ENCODE measurements around the gene CCNG2.

The CCNG2 gene

GRCh38 chr4:77169481-77169880 is 12.5 kb downstream of the CCNG2 start (continued):
- TF ChIP-seq TCF4 (CRISPR knock-in tag; IDR thresholded peaks at IDR 0.05; ENCODE audit: borderline replicate concordance) = no peak

GRCh38 chr4:77170926-77171325 is 13.9 kb downstream of the CCNG2 start:
- ATAC-seq = no peak
- no peak for TF ChIP-seq CSRNP3 (CRISPR knock-in tag; IDR thresholded peaks at IDR 0.05)
- no peak for TF ChIP-seq ZNF8 (CRISPR knock-in tag; IDR thresholded peaks at IDR 0.05)
- no peak for TF ChIP-seq BACH2 (CRISPR knock-in tag; IDR thresholded peaks at IDR 0.05; ENCODE audit: borderline replicate concordance)
- TF ChIP-seq ISL1 (CRISPR knock-in tag; IDR thresholded peaks at IDR 0.05) = no peak
- TF ChIP-seq OSR1 (CRISPR knock-in tag; IDR thresholded peaks at IDR 0.05) = no peak
- TF ChIP-seq ZNF565 (CRISPR knock-in tag; conservative IDR thresholded peaks at IDR 0.05; ENCODE audit: low read depth) = no peak
- TF ChIP-seq TSHZ2 (CRISPR knock-in tag; IDR thresholded peaks at IDR 0.05) = no peak
- no peak for TF ChIP-seq ESRRG (CRISPR knock-in tag; IDR thresholded peaks at IDR 0.05)
- TF ChIP-seq ZFP3 (CRISPR knock-in tag; IDR thresholded peaks at IDR 0.05) = no peak
- no peak for TF ChIP-seq GLIS3 (CRISPR knock-in tag; IDR thresholded peaks at IDR 0.05)
- TF ChIP-seq POU6F1 (CRISPR knock-in tag; IDR thresholded peaks at IDR 0.05; ENCODE audit: borderline replicate concordance, low read depth) = no peak
- TF ChIP-seq ARNTL (CRISPR knock-in tag; IDR thresholded peaks at IDR 0.05; ENCODE audit: borderline replicate concordance, low read depth) = no peak
- TF ChIP-seq TCF4 (CRISPR knock-in tag; IDR thresholded peaks at IDR 0.05; ENCODE audit: borderline replicate concordance) = no peak
- TF ChIP-seq CSDC2 (CRISPR knock-in tag; IDR thresholded peaks at IDR 0.05) = no peak

GRCh38 chr4:77172336-77172735 is 15.3 kb downstream of the CCNG2 start:
- ATAC-seq = no peak
- TF ChIP-seq RARB (CRISPR knock-in tag; IDR thresholded peaks at IDR 0.05) = no peak
- no peak for TF ChIP-seq ISL1 (CRISPR knock-in tag; IDR thresholded peaks at IDR 0.05)

- no peak for ATAC-seq
- TF ChIP-seq CREB5 (CRISPR knock-in tag; IDR thresholded peaks at IDR 0.05; ENCODE audit: low read depth) (no peak), PPARA (CRISPR knock-in tag; IDR thresholded peaks at IDR 0.05; ENCODE audit: borderline replicate concordance) (no peak), CSDC2 (CRISPR knock-in tag; IDR thresholded peaks at IDR 0.05) (no peak), ZNF70 (CRISPR knock-in tag; IDR thresholded peaks at IDR 0.05) (no peak), PATZ1 (CRISPR knock-in tag; IDR thresholded peaks at IDR 0.05; ENCODE audit: borderline replicate concordance) (no peak), GLIS3 (CRISPR knock-in tag; IDR thresholded peaks at IDR 0.05) (no peak), ZC3H10 (CRISPR knock-in tag; IDR thresholded peaks at IDR 0.05) (no peak), TCF4 (CRISPR knock-in tag; IDR thresholded peaks at IDR 0.05; ENCODE audit: borderline replicate concordance) (no peak), OSR1 (CRISPR knock-in tag; IDR thresholded peaks at IDR 0.05) (no peak), TSHZ2 (CRISPR knock-in tag; IDR thresholded peaks at IDR 0.05) (no peak), CSRNP3 (CRISPR knock-in tag; IDR thresholded peaks at IDR 0.05) (no peak), TOX (CRISPR knock-in tag; IDR thresholded peaks at IDR 0.05; ENCODE audit: borderline replicate concordance) (no peak), ZNF565 (CRISPR knock-in tag; conservative IDR thresholded peaks at IDR 0.05; ENCODE audit: low read depth) (no peak), ZFP30 (CRISPR knock-in tag; IDR thresholded peaks at IDR 0.05) (no peak), SNAI2 (CRISPR knock-in tag; IDR thresholded peaks at IDR 0.05) (no peak), ARNTL (CRISPR knock-in tag; IDR thresholded peaks at IDR 0.05; ENCODE audit: borderline replicate concordance, low read depth) (no peak), ISL1 (CRISPR knock-in tag; IDR thresholded peaks at IDR 0.05) (no peak), RARB (CRISPR knock-in tag; IDR thresholded peaks at IDR 0.05) (no peak)
Measured at GRCh38 chr4:77174426-77174825, 17.4 kb downstream of the CCNG2 start.
